GM12891 (cell line): ENCODE results near the gene CCDC157.

ENCODE experiments used
- PAX5 ChIP-seq: IDR thresholded peaks from 2 replicates; pipeline ENCODE4 v1.6.1; 2011; ENCODE audit warnings: low read length, moderate library complexity, mild to moderate bottlenecking; ENCODE audit not compliant: insufficient read depth, severe bottlenecking
- POLR2A ChIP-seq: IDR thresholded peaks from 2 replicates; pipeline ENCODE4 v1.6.1; 2011; ENCODE audit warnings: low read depth, low read length, control low read depth
- POLR2AphosphoS5 ChIP-seq: IDR thresholded peaks from 2 replicates; pipeline ENCODE4 v1.6.1; 2011; ENCODE audit warnings: low read depth, low read length, control low read depth
- POU2F2 ChIP-seq: IDR thresholded peaks from 2 replicates; pipeline ENCODE4 v1.6.1; 2011; ENCODE audit warnings: low read depth, mild to moderate bottlenecking, control low read depth, low read length, moderate library complexity
- SPI1 ChIP-seq: IDR thresholded peaks from 2 replicates; pipeline ENCODE4 v1.6.1; 2011; ENCODE audit warnings: low read depth, low read length, control low read depth
- TAF1 ChIP-seq: IDR thresholded peaks from 2 replicates; pipeline ENCODE4 v1.6.1; 2011; ENCODE audit warnings: low read depth, low read length, control low read depth

- TF ChIP-seq TAF1: no peak
- TF ChIP-seq POLR2A: no peak
- no peak for TF ChIP-seq POLR2AphosphoS5
- TF ChIP-seq PAX5: no peak
- TF ChIP-seq SPI1: no peak
- TF ChIP-seq POU2F2: no peak
These were observed 41.1 kb downstream of the CCDC157 start for GRCh38 chr22:30397656-30398635.
